Vagina (tissue), 2 donors: ENCODE results near the gene GNL1. TPM values are rescaled to one million over a fixed set of nuclear protein-coding genes. Genes with fewer than 3 reads are reported as not detected.

ENCODE experiments used
- DNase-seq, 2 donors: peaks; one replicate each; pipeline ENCODE4 v3.0.0-alpha.2; 2017; ENCODE audit errors: extremely low spot score in 2 of 2
- H3K27ac ChIP-seq: fragments of 200-600 bp; sonication (generic); one replicate; pipeline ENCODE4 v1.5.1; 2019
- H3K27me3 ChIP-seq: fragments of 200-600 bp; sonication (generic); one replicate; pipeline ENCODE4 v1.5.1; 2019
- H3K36me3 ChIP-seq, 2 donors: fragments of 200-600 bp; sonication (generic); one replicate each; pipeline ENCODE4 v1.5.1; 2017 to 2019
- H3K4me1 ChIP-seq: fragments of 200-600 bp; sonication (generic); one replicate; pipeline ENCODE4 v1.5.1; 2019
- H3K4me3 ChIP-seq, 2 donors: fragments of 200-600 bp; sonication (generic); 1 replicate in 1 of 2; 2 replicates in 1 of 2; pipeline ENCODE4 v1.5.1; 2016 to 2019
- H3K9me3 ChIP-seq: fragments of 200-600 bp; sonication (generic); one replicate; pipeline ENCODE4 v1.5.1; 2019
- POLR2A ChIP-seq, 2 donors: fragments of 450-650 bp; IDR thresholded peaks; one replicate each; pipeline ENCODE4 v1.6.1; 2017; ENCODE audit warnings: antibody characterized with exemption in 2 of 2, mild to moderate bottlenecking in 2 of 2, moderate library complexity in 2 of 2
- POLR2AphosphoS5 ChIP-seq, 2 donors: sonication (generic); formaldehyde crosslinking; IDR thresholded peaks; one replicate each; pipeline ENCODE4 v1.9.0; 2017; ENCODE audit warnings: antibody characterized with exemption in 2 of 2, mild to moderate bottlenecking in 2 of 2, low read depth in 1 of 2; ENCODE audit not compliant: insufficient read depth in 1 of 2
- intact Hi-C: fragments of 100-400 bp; cut with DNase I; formaldehyde crosslinking; loops from one replicate; pipeline ENCODE4 v1.15.1; 2023
- total RNA-seq: library from RNA; depleted of rRNA; stranded (reverse); fragments of >200 nt; gene quantifications from one replicate; pipeline ENCODE4 v1.2.3, GENCODE V29; 2016
- TF ChIP-seq, protein P1 (sequence below), 3 experiments: fragments of 450-650 bp in 2 of 3; fragments of 200-600 bp in 1 of 3; sonication (generic) in 1 of 3; IDR thresholded peaks; one replicate each; pipeline ENCODE4 v1.5.1; 2017 to 2019; ENCODE audit warnings: antibody characterized with exemption in 3 of 3, mild to moderate bottlenecking in 2 of 3, moderate library complexity in 2 of 3

GNL1 gene
- total RNA-seq, 1 donor from 2014 or later = 24.1 TPM

DNA sequence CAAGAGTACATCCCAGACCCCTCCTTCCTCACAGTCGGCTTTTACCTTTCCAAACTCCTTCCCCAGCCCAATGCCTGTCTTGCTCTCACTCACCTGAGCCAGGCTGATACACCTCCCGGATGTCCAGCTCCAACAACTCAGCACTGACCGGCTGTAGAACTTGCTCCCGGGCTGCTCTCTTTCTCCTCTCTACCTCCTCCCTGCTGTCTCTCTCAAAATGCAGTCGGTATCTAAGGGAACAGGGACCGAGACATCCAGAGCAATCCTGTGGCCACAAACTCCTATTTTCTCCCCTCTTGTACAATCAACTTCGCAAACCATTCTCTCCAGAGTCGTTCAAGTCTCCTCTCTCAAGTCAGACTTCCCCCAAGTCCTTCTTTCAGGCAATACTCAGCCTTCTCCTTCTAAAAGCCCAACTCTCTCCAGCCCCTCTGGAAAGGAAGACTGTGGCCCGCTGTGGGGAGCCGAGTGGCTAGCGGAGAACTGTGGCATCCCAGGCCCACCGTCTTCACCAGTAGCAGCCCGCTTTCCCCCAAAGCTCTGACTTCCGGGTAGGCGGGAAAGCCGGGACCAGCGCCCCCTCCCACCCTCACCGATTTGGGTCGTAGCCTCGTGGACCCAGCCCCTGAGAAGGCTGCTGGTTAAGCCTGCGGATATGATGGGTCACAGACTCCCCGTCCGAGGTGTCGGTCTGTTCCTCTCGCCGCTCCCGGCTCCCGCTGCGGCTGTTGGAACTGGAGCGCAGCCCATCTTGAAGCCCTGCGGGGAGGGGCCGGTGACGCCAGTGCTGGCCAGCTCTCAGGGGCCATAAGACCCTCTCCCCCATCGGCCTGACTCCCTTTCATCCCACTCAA lies 1.1 kb downstream of the GNL1 start:
- H3K4me3 ChIP-seq = peak overlapping the region; percentile 73 to 76
- H3K9me3 ChIP-seq = no peaks in the 10 kb centered on the region
- no peaks in the 10 kb centered on the region for H3K27me3 ChIP-seq
- DNase-seq = peak in 1 of 2 donors; percentile 92
- H3K27ac ChIP-seq = peak overlapping the region; percentile 97
- peaks cover 33% of the 10 kb centered on the region for H3K4me1 ChIP-seq
- intact Hi-C loops = no loop called here
- TF ChIP-seq POLR2AphosphoS5 (IDR thresholded peaks at IDR 0.05; ENCODE audit: insufficient read depth in 1 of 2, low read depth in 1 of 2) (no peak), POLR2A (IDR thresholded peaks at IDR 0.05) (no peak)
- TF ChIP-seq, protein P1, sequence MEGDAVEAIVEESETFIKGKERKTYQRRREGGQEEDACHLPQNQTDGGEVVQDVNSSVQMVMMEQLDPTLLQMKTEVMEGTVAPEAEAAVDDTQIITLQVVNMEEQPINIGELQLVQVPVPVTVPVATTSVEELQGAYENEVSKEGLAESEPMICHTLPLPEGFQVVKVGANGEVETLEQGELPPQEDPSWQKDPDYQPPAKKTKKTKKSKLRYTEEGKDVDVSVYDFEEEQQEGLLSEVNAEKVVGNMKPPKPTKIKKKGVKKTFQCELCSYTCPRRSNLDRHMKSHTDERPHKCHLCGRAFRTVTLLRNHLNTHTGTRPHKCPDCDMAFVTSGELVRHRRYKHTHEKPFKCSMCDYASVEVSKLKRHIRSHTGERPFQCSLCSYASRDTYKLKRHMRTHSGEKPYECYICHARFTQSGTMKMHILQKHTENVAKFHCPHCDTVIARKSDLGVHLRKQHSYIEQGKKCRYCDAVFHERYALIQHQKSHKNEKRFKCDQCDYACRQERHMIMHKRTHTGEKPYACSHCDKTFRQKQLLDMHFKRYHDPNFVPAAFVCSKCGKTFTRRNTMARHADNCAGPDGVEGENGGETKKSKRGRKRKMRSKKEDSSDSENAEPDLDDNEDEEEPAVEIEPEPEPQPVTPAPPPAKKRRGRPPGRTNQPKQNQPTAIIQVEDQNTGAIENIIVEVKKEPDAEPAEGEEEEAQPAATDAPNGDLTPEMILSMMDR (IDR thresholded peaks at IDR 0.05) = no peak
- peaks cover 0 to 34% of the 10 kb centered on the region in 2 donors for H3K36me3 ChIP-seq

DNA sequence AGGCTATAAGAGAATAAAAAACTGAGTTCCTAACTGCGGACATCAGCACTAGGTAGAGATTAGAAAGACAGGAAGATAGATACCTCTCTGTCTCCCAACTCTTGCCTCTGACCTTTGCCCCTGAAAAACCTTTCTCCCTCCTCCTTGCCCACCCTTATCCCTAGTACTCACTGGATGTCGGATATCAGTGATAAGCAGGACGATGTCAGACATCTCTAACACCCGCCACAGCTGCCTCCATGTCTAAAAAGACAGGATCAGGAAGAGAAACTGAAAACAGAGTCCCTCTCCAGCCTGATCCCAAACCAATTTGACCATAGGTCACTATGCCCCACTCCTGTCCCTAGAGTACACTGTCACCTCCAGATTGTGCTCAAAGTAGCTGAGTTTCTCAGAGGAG lies 1.9 kb downstream of the GNL1 start:
- intact Hi-C loops = no loop called here
- no peak for DNase-seq
- Histone ChIP-seq H3K9me3 (no peaks in the 10 kb centered on the region), H3K4me1 (peaks cover 33% of the 10 kb centered on the region), H3K36me3 (peaks cover 0 to 36% of the 10 kb centered on the region in 2 donors), H3K27me3 (no peaks in the 10 kb centered on the region), H3K4me3 (peak overlapping the region in 1 of 2 donors; percentile 73), H3K27ac (peak overlapping the region; percentile 97)
- TF ChIP-seq POLR2AphosphoS5 (IDR thresholded peaks at IDR 0.05; ENCODE audit: insufficient read depth in 1 of 2, low read depth in 1 of 2) (no peak), POLR2A (IDR thresholded peaks at IDR 0.05) (no peak)
- TF ChIP-seq, protein P1 (IDR thresholded peaks at IDR 0.05) = no peak

DNA sequence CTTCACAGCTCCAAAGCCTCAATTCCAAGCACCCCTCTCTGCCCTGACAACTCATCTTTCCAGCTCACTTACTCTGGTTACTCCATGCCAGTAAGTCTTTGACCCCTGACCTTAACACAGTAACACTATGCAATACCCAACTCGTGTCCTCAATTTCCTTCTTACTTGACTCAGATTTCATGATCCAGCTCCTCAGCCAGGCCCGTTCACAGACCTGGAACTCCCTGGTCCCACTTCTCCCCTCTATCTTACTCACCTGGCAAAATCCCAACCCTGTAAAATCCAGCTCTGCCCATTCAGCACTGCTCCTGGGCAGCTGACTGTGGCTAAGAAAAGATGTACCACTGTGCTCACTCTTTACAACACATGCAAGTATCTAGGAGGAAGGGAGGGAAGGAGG lies 7.9 kb downstream of the GNL1 start:
- H3K36me3 ChIP-seq = peaks cover 0 to 60% of the 10 kb centered on the region in 2 donors
- H3K9me3 ChIP-seq = no peaks in the 10 kb centered on the region
- TF ChIP-seq, protein P1 (IDR thresholded peaks at IDR 0.05) = no peak
- TF ChIP-seq POLR2AphosphoS5 (IDR thresholded peaks at IDR 0.05; ENCODE audit: insufficient read depth in 1 of 2, low read depth in 1 of 2) (no peak), POLR2A (IDR thresholded peaks at IDR 0.05) (no peak)
- no peak overlapping the region for H3K27ac ChIP-seq
- intact Hi-C loops = loop anchor here (5.0 kb wide), 1 partner anchor 66 kb away; no protein-coding TSS in a partner anchor
- no peak for DNase-seq
- H3K4me1 ChIP-seq = peaks cover 4% of the 10 kb centered on the region
- no peaks in the 10 kb centered on the region for H3K27me3 ChIP-seq
- no peak overlapping the region for H3K4me3 ChIP-seq

DNA sequence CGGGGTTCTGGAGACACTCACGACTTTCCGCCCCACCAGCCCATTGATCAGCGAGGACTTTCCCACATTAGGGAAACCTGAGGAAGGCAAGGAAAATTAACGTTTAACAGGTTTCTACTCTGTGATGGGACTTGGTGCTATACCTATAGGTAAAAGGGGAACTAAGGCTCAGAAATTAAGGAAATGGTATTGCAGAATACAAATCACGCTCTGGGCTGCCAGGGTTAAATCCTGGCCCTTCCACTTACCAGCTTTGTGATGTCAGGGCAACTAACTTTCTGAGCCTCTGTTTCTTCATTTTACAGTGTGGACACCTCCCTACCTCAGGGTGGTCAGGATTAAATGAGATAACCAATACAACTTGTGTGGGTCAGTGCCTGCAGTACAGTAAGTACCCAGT lies 8.8 kb downstream of the GNL1 start:
- peaks cover 0 to 50% of the 10 kb centered on the region in 2 donors for H3K36me3 ChIP-seq
- H3K9me3 ChIP-seq = no peaks in the 10 kb centered on the region
- DNase-seq = no peak
- no peak overlapping the region for H3K4me3 ChIP-seq
- H3K27me3 ChIP-seq = no peaks in the 10 kb centered on the region
- intact Hi-C loops = loop anchor here (5.0 kb wide), 1 partner anchor 65 kb away; no protein-coding TSS in a partner anchor
- no peak overlapping the region for H3K27ac ChIP-seq
- peaks cover 4% of the 10 kb centered on the region for H3K4me1 ChIP-seq
- TF ChIP-seq POLR2AphosphoS5 (IDR thresholded peaks at IDR 0.05; ENCODE audit: insufficient read depth in 1 of 2, low read depth in 1 of 2) (no peak), POLR2A (IDR thresholded peaks at IDR 0.05) (no peak)
- TF ChIP-seq, protein P1 (IDR thresholded peaks at IDR 0.05) = no peak
